A549 (cell line): ENCODE data around the gene ARHGAP5.

Experiments
- CEBPB ChIP-seq, 2 experiments: fragments of >200 bp in 1 of 2; sonication (Bioruptor Twin) in 1 of 2; formaldehyde crosslinking in 1 of 2; IDR thresholded peaks; 2 replicates each; pipeline ENCODE4 v1.6.1; 2012 to 2016
- EP300 ChIP-seq, 2 experiments: fragments of >200 bp; sonication (Bioruptor Twin); formaldehyde crosslinking; IDR thresholded peaks; 2 replicates in 1 of 2; 3 replicates in 1 of 2; pipeline ENCODE4 v1.6.1; 2016 to 2017
- FOXS1 ChIP-seq: fragments of 250-450 bp; sonication (Bioruptor Pico); IDR thresholded peaks from 2 replicates; pipeline ENCODE4 v1.5.0; 2020; ENCODE audit warnings: mild to moderate bottlenecking, moderate library complexity
- JUNB ChIP-seq: fragments of >200 bp; sonication (Bioruptor Twin); formaldehyde crosslinking; IDR thresholded peaks from 2 replicates; pipeline ENCODE4 v1.6.1; 2016
- NR3C1 ChIP-seq: fragments of >200 bp; sonication (Bioruptor Twin); formaldehyde crosslinking; IDR thresholded peaks from 3 replicates; pipeline ENCODE4 v1.6.1; 2017
- ZFP36 ChIP-seq: fragments of 450-650 bp; IDR thresholded peaks from 2 replicates; pipeline ENCODE4 v1.6.1; 2014; ENCODE audit warnings: borderline replicate concordance; ENCODE audit not compliant: partially characterized antibody
- TF ChIP-seq, protein P1 (sequence below): fragments of >200 bp; sonication (Bioruptor Twin); formaldehyde crosslinking; IDR thresholded peaks from 3 replicates; pipeline ENCODE4 v1.5.1; 2016
- TF ChIP-seq, protein P2 (sequence below): fragments of 450-650 bp; IDR thresholded peaks from 2 replicates; pipeline ENCODE4 v1.6.1; 2014; ENCODE audit warnings: antibody characterized with exemption
- TF ChIP-seq, protein P3 (sequence below): IDR thresholded peaks from 2 replicates; pipeline ENCODE4 v1.6.1; 2012

DNA sequence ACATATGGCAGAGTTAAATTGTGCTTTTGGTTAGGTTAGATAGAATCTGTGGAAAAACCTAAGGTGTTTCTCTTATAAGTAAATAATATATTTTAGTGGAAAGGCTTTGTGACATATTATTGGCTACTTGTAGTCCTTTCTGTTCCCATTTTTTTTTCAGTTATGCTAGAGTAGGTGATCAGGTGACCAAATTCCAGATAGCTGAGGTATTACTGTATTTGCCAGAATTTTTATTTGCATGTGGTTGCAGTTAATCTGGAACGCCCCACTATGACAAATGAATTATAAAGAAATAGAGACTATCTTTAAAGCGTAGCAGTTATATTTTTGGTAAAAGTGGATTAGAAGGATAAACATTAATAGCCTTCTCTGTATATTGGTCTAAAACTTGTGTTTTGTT, 52.0 kb downstream of the ARHGAP5 start:
- TF ChIP-seq NR3C1 (no peak), JUNB (no peak), EP300 (IDR thresholded peaks at IDR 0.05) (no peak), CEBPB (IDR thresholded peaks at IDR 0.05) (no peak), FOXS1 (CRISPR knock-in tag) (no peak), ZFP36 (no peak)
- TF ChIP-seq, protein P1, sequence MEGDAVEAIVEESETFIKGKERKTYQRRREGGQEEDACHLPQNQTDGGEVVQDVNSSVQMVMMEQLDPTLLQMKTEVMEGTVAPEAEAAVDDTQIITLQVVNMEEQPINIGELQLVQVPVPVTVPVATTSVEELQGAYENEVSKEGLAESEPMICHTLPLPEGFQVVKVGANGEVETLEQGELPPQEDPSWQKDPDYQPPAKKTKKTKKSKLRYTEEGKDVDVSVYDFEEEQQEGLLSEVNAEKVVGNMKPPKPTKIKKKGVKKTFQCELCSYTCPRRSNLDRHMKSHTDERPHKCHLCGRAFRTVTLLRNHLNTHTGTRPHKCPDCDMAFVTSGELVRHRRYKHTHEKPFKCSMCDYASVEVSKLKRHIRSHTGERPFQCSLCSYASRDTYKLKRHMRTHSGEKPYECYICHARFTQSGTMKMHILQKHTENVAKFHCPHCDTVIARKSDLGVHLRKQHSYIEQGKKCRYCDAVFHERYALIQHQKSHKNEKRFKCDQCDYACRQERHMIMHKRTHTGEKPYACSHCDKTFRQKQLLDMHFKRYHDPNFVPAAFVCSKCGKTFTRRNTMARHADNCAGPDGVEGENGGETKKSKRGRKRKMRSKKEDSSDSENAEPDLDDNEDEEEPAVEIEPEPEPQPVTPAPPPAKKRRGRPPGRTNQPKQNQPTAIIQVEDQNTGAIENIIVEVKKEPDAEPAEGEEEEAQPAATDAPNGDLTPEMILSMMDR: no peak
- TF ChIP-seq, protein P2, sequence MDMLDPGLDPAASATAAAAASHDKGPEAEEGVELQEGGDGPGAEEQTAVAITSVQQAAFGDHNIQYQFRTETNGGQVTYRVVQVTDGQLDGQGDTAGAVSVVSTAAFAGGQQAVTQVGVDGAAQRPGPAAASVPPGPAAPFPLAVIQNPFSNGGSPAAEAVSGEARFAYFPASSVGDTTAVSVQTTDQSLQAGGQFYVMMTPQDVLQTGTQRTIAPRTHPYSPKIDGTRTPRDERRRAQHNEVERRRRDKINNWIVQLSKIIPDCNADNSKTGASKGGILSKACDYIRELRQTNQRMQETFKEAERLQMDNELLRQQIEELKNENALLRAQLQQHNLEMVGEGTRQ: peak; percentile 73
- TF ChIP-seq, protein P3, sequence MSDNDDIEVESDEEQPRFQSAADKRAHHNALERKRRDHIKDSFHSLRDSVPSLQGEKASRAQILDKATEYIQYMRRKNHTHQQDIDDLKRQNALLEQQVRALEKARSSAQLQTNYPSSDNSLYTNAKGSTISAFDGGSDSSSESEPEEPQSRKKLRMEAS: no peak
